Stomach smooth muscle (tissue), 2 donors: ENCODE results near the gene AEBP1.

Source experiments
- H3K27ac ChIP-seq: one replicate; pipeline ENCODE4 v1.7.0; 2013; ENCODE audit warnings: mild to moderate bottlenecking, low read length, inconsistent platforms
- H3K27me3 ChIP-seq, 2 donors: one replicate each; pipeline ENCODE4 v1.7.0; 2013; ENCODE audit warnings: low read length in 2 of 2; ENCODE audit not compliant: insufficient read depth in 2 of 2, control insufficient read depth in 1 of 2
- H3K36me3 ChIP-seq, 2 donors: one replicate each; pipeline ENCODE4 v1.7.0; 2013; ENCODE audit warnings: low read length in 2 of 2; ENCODE audit not compliant: control insufficient read depth in 2 of 2, insufficient read depth in 2 of 2
- H3K4me1 ChIP-seq: one replicate; pipeline ENCODE4 v1.7.0; 2013; ENCODE audit warnings: low read length; ENCODE audit not compliant: control insufficient read depth, insufficient read depth
- H3K4me3 ChIP-seq, 2 donors: one replicate each; pipeline ENCODE4 v1.7.0; 2013; ENCODE audit warnings: low read length in 2 of 2
- H3K9ac ChIP-seq, 2 donors: one replicate each; pipeline ENCODE4 v1.7.0; 2013; ENCODE audit warnings: low read length in 2 of 2, mild to moderate bottlenecking in 1 of 2
- H3K9me3 ChIP-seq, 2 donors: one replicate each; pipeline ENCODE4 v1.7.0; 2013; ENCODE audit warnings: low read length in 2 of 2; ENCODE audit not compliant: control insufficient read depth in 2 of 2
- donor health status: healthy.
- donor health status: Pancreatic carcinoma.

The AEBP1 gene

GRCh38 chr7:44077681-44078091, 26.5 kb upstream of the AEBP1 start:
- Histone ChIP-seq H3K9ac (peak overlapping the region in 1 of 2 donors; percentile 36), H3K9me3 (no peaks in the 10 kb centered on the region), H3K4me3 (peak overlapping the region in 1 of 2 donors; percentile 8), H3K36me3 (peaks cover 39 to 51% of the 10 kb centered on the region in 2 donors), H3K27me3 (no peaks in the 10 kb centered on the region), H3K27ac (no peak overlapping the region), H3K4me1 (peaks cover 30% of the 10 kb centered on the region)

- Histone ChIP-seq H3K9me3 (no peaks in the 10 kb centered on the region), H3K27me3 (no peaks in the 10 kb centered on the region), H3K4me1 (peaks cover 24% of the 10 kb centered on the region), H3K27ac (no peak overlapping the region), H3K4me3 (no peak overlapping the region), H3K9ac (no peak overlapping the region), H3K36me3 (peaks cover 36 to 49% of the 10 kb centered on the region in 2 donors)
These were observed 25.6 kb upstream of the AEBP1 start for GRCh38 chr7:44078521-44078920.

DNA sequence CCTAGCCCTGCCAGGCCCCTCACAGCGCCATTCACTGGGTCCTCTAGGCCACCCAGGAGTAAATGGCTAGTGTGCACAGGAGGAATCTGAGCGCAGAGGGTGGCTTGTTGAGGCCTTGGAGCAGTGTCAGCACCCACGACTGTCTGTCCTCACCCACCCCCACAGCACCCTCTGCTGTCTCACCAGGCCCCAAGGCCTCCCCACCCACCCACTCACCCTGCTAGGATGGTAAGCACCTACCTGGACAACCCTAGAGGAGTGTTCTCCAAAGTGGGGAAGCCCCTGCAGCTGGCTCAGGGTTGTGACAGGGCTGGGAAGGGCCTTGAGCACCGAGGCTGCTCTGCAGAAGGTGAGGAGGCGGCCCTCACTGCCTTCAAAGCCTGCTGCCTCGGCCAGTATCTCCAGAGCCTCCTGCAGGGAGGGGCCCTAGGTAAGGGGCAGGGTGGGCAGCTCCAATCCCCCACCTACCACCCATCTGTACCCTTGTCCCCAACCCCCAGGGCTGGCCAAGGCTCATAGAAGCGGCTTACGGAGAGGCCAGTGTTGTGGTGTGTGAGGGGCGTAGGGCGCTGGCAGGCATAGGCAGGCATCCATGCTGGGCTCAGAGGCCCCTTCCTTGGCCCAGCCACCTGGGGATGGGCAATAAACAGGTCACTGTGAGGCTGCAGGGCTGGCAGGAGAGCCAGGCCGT, 24.7 kb upstream of the AEBP1 start:
- H3K9ac ChIP-seq: no peak overlapping the region
- peaks cover 18% of the 10 kb centered on the region for H3K4me1 ChIP-seq
- H3K27ac ChIP-seq: no peak overlapping the region
- no peaks in the 10 kb centered on the region for H3K27me3 ChIP-seq
- H3K36me3 ChIP-seq: peaks cover 36 to 44% of the 10 kb centered on the region in 2 donors
- no peak overlapping the region for H3K4me3 ChIP-seq
- no peaks in the 10 kb centered on the region for H3K9me3 ChIP-seq

- H3K9me3 ChIP-seq: no peaks in the 10 kb centered on the region
- H3K4me1 ChIP-seq: peaks cover 18% of the 10 kb centered on the region
- H3K9ac ChIP-seq: no peak overlapping the region
- H3K27me3 ChIP-seq: no peaks in the 10 kb centered on the region
- H3K36me3 ChIP-seq: peaks cover 36 to 41% of the 10 kb centered on the region in 2 donors
- H3K4me3 ChIP-seq: no peak overlapping the region
- no peak overlapping the region for H3K27ac ChIP-seq
These were observed 24.0 kb upstream of the AEBP1 start for GRCh38 chr7:44080118-44080517.

DNA sequence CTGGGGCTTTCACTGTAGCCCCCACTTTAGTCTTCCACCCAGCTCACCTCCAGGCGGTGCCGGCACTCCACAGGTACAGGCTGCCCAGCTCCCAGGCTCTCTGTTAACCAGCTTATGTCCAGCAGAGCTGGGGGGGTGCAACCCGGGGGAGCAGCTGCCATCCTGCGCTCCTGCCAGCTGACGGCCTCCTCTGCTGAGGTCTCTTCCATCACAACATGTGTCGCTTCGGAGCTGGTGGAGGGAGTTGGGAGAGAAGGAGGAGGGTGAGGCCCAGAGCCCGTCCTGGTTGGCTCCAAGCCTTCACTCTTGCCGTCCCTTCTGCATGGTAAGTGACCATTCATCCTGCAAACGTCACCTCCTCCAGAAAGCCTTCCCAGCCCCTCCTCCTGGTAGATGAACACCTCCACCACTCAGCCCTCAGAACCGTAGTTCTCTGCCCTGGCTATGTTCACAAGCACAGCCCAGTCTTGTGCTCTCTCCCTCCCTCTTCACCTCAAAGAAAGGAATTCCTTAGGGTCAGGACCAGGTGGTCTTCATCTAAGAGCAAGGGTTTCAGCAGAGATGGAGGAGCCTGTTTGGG, 23.4 kb upstream of the AEBP1 start:
- H3K27me3 ChIP-seq: no peaks in the 10 kb centered on the region
- H3K4me1 ChIP-seq: peaks cover 18% of the 10 kb centered on the region

DNA sequence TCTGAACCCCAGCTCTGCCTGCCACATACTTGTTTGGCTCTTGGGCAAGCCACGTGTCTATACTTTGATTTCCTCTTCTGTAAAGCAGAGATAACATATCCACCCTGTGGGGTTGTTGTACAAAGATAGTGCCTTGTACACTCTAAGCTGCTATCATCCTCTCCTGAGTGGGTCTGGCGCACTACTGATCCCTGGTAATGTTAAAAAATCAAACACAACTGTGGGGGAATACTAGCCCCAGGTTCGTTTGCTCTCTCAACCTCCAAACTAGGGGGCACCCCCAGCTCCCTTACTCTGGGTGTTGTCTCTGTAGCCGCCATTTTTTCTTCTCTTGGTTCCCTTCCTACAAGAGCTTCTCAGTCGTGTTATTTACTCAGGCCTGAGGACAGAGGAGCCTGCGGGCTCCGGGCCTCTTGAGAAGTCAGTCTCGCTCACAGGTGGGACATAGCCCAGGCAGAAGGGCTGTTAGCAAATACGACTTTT, 22.8 kb upstream of the AEBP1 start:
- Histone ChIP-seq H3K36me3 (peaks cover 27 to 32% of the 10 kb centered on the region in 2 donors), H3K9ac (peak overlapping the region; percentile 14 to 47), H3K4me1 (peaks cover 18% of the 10 kb centered on the region), H3K27me3 (no peaks in the 10 kb centered on the region), H3K4me3 (peak overlapping the region in 1 of 2 donors; percentile 89), H3K9me3 (no peaks in the 10 kb centered on the region), H3K27ac (no peak overlapping the region)

More for the DNA sequence above, 23.4 kb upstream of the AEBP1 start:
- Histone ChIP-seq H3K27ac (no peak overlapping the region), H3K9ac (peak overlapping the region; percentile 3 to 47), H3K9me3 (no peaks in the 10 kb centered on the region), H3K4me3 (peak overlapping the region in 1 of 2 donors; percentile 89), H3K36me3 (peaks cover 31 to 37% of the 10 kb centered on the region in 2 donors)

DNA sequence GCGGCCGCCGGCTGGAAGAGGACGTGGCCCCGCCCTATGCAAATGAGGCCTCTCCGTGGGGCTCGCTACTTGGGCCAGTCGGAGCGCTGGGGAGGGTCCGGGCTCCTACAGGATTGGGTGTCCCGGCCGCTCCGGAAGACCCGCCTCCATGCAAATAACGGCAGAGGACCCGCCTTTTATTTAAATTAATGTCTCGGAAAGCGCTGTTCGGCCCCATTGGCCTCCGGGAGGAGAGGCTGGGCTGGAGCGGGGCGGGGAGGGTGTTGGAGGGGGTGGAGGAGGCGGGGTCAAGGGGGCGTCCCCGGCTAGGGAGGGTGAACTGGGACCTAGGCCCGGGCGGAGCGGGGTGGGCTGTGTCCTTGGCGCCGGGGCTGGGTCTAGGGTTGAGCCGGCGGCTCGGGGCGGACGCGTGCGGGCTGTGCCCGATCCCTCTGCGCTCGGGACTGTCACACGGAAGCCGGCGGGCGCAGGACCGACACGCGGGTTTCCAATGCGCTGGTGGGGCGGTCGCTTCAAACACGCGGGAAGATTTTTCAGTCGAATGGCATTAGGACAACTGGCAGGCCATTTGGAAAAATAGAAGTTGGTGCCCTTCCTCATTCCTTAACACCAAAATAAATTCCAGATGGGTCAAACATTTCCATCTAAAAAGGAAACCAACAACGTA, 21.5 kb upstream of the AEBP1 start:
- no peaks in the 10 kb centered on the region for H3K27me3 ChIP-seq
- peaks cover 20% of the 10 kb centered on the region for H3K4me1 ChIP-seq
- H3K9ac ChIP-seq: peak overlapping the region; percentile 57 to 73
- no peaks in the 10 kb centered on the region for H3K9me3 ChIP-seq
- H3K36me3 ChIP-seq: peaks cover 14 to 21% of the 10 kb centered on the region in 2 donors
- H3K4me3 ChIP-seq: peak overlapping the region; percentile 80 to 89
- H3K27ac ChIP-seq: peak overlapping the region; percentile 71

DNA sequence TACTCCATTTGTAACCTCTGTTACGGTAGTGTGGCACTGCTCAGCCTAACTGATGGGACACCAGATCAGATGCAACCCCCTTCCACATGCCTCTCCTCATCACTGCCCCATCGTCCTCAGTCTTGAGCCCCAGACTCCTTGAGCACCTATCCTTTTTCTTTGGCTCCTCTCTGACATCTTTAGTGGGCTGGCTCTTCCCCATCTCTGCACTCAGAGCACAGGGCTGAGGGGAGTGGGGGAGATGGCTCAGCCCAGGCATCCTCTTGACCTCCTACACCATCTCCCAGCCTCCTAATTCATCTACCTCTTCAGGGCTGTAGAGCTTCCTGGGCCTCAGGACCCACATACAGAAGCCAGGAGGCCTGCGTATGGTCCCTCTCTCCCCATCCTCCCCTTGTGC, 20.3 kb upstream of the AEBP1 start:
- Histone ChIP-seq H3K4me3 (no peak overlapping the region), H3K9me3 (no peaks in the 10 kb centered on the region), H3K27me3 (no peaks in the 10 kb centered on the region), H3K4me1 (peaks cover 29% of the 10 kb centered on the region), H3K9ac (no peak overlapping the region), H3K27ac (peak overlapping the region; percentile 41), H3K36me3 (peaks cover 10 to 12% of the 10 kb centered on the region in 2 donors)

DNA sequence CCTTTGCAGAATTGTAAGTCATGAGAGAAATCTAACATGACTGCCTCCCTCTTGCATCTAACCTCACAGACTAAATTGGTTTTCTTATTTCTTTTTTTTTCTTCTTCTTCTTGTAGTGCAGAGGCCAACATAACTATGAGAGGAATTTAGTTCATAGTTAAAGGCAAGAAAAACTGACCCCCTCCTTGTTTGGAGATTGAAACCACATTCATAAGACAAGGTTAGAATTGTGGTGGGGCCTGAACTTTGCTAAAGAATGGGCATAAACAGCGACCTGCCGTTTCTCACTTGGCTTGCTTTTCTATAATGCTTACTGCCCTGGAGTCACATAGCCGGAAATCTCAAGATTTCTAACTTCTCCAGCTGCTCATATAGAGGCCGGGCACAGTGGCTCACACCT, 19.4 kb upstream of the AEBP1 start:
- Histone ChIP-seq H3K9me3 (no peaks in the 10 kb centered on the region), H3K4me1 (peaks cover 29% of the 10 kb centered on the region), H3K27me3 (no peaks in the 10 kb centered on the region), H3K36me3 (peaks cover 5 to 6% of the 10 kb centered on the region in 2 donors), H3K27ac (peak overlapping the region; percentile 41), H3K9ac (no peak overlapping the region), H3K4me3 (no peak overlapping the region)

DNA sequence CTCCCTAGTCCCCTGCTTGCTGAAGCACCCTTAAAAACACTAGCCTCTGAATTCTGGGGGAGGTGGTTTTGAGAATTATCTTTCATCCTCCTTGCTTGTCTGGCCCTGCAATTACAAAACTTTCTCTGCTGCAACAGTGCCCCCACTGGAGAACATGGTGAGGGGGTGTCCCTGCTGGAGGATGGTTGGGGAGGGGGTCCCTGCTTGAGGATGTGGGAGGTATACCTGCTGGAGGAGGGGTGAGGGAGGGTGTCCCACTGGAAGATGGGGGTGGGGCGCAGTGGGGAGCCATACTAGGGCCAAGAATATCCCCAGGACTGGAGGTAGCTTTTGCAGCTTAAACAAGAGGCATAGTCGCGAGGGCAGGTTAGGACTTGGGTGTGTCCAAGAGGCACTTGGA, 18.6 kb upstream of the AEBP1 start:
- H3K4me3 ChIP-seq: no peak overlapping the region
- no peak overlapping the region for H3K9ac ChIP-seq
- no peaks in the 10 kb centered on the region for H3K9me3 ChIP-seq
- peaks cover 36% of the 10 kb centered on the region for H3K4me1 ChIP-seq
- H3K27ac ChIP-seq: no peak overlapping the region
- H3K36me3 ChIP-seq: peaks cover 0 to under 1% of the 10 kb centered on the region in 2 donors
- no peaks in the 10 kb centered on the region for H3K27me3 ChIP-seq
